Epithelial cell of prostate (primary cell): ENCODE results near the gene MRFAP1L1.
"Not testable (repeated sequence)": the region's sequence is repeated elsewhere in the genome, so short reads cannot be mapped to it uniquely, and the experiment has no call there.

Source experiments
- DNase-seq: peaks from one replicate; pipeline ENCODE4 v3.0.0-alpha.2; 2011; ENCODE audit warnings: low read depth, low spot score
- H3K27ac ChIP-seq: fragments of 450-650 bp; 2 replicates; pipeline ENCODE4 v1.5.1; 2017; ENCODE audit warnings: mild to moderate bottlenecking

The MRFAP1L1 gene

DNA sequence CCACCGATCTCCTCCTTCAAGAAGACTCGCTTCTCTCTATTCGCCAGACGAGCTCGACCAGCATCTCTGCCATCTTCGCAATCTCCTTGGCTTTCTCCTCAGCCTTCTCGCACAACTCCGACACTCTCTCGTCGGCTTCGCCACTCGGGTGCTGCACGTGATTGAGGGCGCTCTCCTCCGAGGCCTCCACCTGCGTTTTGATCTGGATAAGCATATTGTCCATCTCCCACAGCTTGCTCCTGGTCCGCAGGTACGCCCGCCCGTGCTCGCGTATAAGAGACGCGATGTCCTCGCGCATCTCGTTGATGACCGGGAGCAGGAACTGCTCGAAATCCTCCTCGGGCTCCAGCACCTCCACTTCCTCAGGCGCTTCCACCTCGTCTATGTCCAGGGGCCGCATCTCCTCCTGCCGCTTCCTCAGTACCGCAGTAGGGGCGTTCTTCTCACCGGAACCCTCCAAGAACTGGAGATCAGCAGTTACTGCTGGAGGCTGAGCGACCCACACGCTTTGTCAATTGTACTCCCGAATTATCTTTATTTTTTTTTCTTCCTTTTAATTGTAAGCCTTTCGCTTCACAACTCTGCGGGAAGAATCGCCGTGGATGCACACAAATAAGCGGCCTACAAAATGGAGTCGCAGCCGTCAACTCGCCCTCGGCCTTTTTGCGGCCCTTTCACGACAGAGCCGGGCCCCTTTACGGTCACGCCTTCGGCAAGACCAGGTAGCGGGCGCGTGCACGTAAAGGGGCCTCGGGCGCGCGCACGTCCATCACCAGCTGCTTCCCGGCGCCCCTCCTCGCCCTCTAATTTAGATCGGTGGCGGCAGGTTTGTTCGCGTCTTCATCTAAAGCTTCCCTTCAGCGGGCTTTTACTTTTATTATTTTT, at the start of gene MRFAP1L1:
Gene MRFAP1L1 (minus strand): TSS at position 636 of the 885 bp plus-strand sequence. CDS start 236 bp downstream, at position 400.
- DNase-seq = peak; percentile 89

DNA sequence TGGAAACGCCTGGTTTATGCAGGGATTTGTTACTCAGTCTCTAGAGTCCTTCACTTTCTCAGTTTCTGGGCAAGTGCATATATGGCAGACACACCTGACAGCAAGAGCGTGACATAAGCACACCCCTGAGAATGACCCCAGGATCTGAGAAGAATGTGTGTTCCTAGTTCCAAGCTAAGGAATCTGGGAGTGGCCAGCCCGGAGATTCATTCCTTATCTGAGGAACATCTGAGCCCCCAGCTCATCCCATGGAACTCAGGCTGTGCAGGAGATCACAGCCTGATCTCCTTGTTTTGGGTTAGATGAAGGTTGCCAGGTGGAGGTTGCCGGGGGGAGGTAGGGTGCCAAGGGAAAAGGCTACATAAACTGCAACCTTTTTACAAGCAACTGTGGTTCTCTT, 49.1 kb upstream of the MRFAP1L1 start:
- DNase-seq = no peak
- no peak overlapping the region for H3K27ac ChIP-seq

More for the DNA sequence above, at the start of gene MRFAP1L1:
- H3K27ac ChIP-seq = peak within 1 kb of the TSS; percentile 85

DNA sequence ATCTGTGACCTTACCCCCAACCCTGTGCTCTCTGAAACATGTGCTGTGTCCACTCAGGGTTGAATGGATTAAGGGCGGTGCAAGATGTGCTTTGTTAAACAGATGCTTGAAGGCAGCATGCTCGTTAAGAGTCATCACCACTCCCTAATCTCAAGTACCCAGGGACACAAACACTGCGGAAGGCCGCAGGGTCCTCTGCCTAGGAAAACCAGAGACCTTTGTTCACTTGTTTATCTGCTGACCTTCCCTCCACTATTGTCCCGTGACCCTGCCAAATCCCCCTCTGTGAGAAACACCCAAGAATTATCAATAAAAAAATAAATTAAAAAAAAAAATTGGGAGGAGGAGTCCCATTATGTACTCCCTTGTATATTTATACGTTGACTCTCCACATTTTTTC, 46.7 kb upstream of the MRFAP1L1 start:
- not testable (repeated sequence) for H3K27ac ChIP-seq, DNase-seq

DNA sequence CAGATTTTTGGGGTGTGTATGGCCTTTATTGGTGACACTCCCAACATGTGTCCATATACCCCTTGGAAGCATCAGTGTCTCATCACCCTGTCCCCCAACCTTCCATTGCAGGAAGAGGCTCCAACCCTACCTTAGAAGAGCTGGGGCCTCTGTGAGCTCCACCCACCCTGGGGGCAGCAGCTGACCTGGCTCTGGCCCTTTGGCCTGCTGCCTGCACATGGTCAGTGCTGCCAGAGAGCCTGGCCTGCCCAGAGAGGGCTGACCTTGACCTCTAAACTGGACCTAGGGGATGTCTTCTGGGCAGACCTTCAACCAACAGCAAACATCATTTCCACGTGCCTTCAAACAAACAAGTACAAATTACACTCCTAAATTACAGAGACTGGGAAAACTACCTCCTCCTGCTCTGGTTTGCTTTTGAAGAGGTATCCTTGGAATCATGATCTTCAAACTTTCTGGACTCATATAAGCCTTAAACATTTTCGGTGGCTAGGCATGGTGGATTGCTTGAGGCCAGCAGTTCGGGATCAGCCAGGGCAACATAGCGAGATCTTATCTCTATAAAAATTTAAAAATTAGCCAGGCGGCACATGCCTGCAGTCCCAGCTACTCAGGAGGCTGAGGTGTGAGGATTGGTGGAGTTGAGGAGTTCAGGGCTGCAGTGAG, 45.6 kb upstream of the MRFAP1L1 start:
- no peak for DNase-seq

GRCh38 chr4:6754481-6755087, 44.9 kb upstream of the MRFAP1L1 start:
- DNase-seq = no peak
- H3K27ac ChIP-seq = no peak overlapping the region

More for the DNA sequence above, 45.6 kb upstream of the MRFAP1L1 start:
- H3K27ac ChIP-seq = no peak overlapping the region

- no peak for DNase-seq
- no peak overlapping the region for H3K27ac ChIP-seq
These were observed 44.2 kb upstream of the MRFAP1L1 start for GRCh38 chr4:6753891-6754290.

DNA sequence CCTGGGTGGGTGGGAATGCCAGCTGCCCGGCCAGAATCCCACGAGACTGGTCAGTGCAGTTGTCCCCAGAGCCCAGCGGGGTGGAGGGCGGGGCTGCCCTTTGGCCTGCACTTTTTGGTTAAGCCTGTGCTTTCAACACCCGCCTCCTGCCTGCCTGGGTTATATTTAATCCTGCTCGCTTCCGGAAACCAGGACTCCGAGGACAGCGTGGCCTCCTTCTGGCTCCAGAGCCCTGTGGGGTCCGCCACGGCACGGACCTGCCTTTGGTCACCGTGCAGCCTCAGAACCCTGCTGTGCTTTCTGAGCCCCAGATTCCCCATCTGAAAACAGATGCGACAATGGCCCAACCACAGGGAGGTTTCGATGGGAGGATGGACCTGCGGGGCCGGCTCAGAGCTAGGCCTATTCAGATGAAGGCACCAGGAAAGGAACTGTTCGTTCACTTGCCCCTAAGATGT, 43.5 kb upstream of the MRFAP1L1 start:
- DNase-seq = no peak
- H3K27ac ChIP-seq = no peak overlapping the region

- no peak overlapping the region for H3K27ac ChIP-seq
- DNase-seq = no peak
These were observed 42.8 kb upstream of the MRFAP1L1 start for GRCh38 chr4:6752486-6752829.

- no peak for DNase-seq
- H3K27ac ChIP-seq = peak overlapping the region; percentile 45
These were observed 42.2 kb upstream of the MRFAP1L1 start for GRCh38 chr4:6751611-6752485.

DNA sequence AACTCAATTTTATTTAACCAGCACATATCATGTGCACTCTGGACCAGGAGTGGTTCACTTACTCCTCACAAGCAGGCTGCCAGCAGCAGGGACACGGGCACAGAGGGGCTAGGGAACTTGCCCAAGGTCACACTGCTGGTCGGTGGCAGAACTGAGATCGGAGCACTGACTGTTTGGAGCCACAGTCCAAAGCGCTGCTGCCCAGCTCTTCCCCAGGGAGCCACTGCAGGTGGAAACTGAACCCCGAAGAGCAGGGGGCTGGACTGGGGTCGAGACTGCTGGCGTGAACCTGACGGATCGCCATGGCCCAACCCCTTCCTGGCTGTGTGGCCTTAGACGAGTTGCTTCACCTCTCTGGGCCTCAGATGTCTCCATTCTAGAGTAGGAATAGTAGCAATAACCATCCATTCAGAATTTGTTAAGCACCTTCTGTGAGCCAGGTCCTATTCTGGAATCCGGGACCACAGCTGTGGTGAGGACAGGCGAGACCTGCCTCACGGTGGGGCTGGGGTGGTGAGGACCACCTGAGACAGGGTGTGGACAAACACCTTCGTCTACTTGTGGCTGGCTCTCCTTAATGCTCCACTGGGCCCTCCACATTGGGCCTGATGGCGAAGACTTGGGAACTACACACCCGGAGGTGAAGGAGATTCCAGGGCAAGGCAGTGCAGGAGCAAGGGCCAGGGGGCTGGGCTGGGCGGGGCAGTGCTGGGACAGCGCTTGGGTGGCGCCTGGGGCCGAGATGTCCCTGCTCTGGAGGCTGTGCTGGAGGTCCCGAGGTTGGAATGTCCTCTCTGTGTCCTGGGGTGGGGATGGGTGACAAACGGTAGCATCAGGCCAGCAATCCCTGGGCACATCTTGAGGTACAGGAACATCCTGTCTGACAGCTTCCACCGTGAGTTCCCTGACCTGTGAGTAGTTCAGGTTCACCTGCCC, 40.9 kb upstream of the MRFAP1L1 start:
- DNase-seq = no peak
- peak overlapping the region; percentile 45 for H3K27ac ChIP-seq

DNA sequence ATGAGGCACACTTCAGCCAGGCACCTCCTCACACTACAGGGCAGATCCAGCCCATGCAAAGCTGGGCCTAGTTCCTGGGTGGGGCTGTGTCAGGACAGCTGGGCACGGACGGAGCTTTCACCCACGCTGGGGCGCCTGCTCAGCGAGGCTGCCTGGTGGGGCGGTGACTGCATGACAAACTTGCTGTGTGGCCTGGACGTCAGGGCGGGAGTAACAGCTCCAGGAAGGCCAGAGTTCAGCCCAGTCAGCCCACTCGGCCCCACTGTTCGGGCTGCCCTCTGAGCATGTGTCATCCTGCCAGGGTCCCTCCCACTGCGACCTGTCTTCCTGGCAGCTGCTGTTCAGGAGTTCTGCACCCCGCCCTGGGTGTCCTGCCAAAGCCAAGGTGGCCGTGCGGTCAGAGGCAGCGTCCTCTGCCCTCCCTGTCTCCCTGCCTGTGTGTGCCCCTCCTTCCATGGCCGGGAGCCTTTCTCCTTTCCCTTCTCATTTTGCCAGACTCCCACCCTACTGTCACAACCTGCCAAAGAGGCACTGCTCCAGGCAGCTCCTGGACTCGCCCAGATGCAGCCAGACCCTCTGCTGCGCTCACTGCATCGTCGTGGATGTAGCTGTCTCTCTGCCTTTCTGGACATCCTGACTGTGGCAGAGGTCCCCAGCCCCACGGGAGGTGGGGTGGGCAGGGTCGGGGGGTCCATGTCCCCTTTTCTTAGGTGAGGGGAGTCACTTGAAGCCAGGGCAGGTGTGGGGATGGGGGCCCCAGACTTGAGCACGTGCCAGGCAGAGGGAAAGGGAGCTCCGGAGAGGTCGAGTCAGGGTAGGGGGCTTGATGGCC, 39.9 kb upstream of the MRFAP1L1 start:
- DNase-seq = no peak
- H3K27ac ChIP-seq = peak overlapping the region; percentile 45

GRCh38 chr4:6748286-6748685, 38.6 kb upstream of the MRFAP1L1 start:
- no peak overlapping the region for H3K27ac ChIP-seq
- DNase-seq = no peak

DNA sequence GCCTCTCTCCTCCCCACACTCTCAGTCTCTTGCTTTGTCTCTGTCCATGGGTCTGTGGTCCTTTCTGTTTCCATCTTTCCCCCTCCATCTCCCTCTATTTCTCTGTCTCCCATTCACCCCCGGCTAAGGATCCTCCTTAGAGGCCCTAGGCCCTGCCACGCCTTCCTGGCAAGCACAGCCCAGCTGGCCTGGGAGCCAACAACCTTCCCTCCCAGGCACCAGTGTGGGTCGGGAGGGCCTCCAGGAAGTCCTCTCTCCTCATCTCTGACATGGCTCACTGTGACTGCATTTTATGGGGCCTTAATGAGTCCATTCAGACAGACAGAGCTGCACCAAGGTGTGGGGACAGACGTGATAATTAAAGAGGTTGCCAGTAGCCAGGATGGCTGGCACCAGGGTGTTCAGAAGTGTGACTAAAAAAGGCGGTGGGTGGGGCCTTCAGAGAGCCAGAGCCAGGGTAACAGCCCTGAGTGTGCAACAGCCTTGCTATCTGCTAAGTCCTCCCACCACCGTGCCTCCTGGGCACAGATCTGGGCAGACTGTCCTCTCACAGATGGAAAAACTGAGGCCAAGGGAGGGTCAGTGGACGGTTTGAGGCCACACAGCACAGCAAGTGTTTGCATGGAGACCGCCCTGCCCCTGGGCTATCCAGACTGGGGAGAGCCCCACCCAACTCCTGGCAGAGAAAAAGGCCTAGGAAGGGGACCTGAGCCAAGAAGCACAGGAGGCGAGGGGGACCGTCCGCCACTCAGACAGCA, 37.8 kb upstream of the MRFAP1L1 start:
- DNase-seq = no peak
- no peak overlapping the region for H3K27ac ChIP-seq

DNA sequence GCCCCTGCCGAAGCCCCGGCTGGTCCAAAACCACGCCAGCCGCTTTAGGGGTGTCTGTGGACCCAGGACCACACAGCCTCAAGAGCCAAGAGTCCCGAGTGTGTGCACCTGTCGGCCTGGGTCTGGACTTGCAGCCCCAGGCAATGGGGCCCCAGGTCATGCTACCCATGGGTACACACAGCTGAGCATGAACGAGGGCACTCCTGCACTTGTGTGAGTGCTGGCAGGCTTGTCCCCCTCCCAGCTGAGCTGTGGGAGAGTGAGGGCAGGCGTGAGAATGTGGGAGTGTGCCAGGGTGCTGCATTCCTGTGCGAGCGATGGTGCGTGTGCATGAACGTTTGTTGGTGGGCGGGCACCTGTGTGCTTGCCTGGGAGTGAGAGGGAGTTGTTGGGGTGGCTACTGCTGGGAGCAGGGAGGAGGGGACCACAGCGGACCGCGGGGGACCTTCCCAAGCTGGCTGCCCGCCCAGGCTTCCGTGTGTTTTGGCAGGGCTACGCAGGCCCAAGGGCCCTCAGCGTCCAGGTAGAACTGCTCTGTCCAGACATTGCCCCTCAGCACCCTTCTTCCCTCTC, 37.1 kb upstream of the MRFAP1L1 start:
- no peak overlapping the region for H3K27ac ChIP-seq
- DNase-seq = no peak

GRCh38 chr4:6742989-6743388, 33.3 kb upstream of the MRFAP1L1 start:
- DNase-seq = no peak
- H3K27ac ChIP-seq = no peak overlapping the region

DNA sequence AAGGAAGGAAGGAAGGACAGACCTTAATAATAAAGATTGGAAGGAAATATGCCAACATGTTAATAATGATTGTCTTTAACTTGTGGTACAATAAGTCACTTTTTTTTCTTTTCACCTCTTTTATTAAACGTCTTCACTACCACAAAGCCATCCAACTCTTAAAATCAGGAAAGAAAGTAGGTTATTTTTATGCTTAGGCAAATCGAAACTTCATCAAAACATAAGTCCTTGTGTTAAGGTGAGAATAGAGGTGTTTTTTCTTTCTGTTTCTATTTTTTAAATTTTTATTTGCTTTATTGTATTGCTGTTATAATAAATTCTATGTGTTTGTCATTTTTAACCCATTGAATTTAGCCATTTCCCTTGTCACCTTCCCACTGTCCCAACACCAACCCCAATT, 32.8 kb upstream of the MRFAP1L1 start:
- no peak overlapping the region for H3K27ac ChIP-seq
- no peak for DNase-seq

- no peak for DNase-seq
- H3K27ac ChIP-seq = no peak overlapping the region
These were observed 30.7 kb upstream of the MRFAP1L1 start for GRCh38 chr4:6740347-6740746.
